ENCODE results near the gene C11orf24. TPM values are rescaled to one million over a fixed set of nuclear protein-coding genes. Genes with fewer than 3 reads are reported as not detected.
A peak's percentile ranks its signal among the peaks of the same experiment; 100 is the strongest.
"Not testable (repeated sequence)": the region's sequence is repeated elsewhere in the genome, so short reads cannot be mapped to it uniquely, and the experiment has no call there.

C11orf24 gene
- total RNA-seq, 1 experiment from 2014 or later: 26.5 TPM

GRCh38 chr11:68289456-68289855 lies 17.7 kb upstream of the C11orf24 start:
- Histone ChIP-seq H3K27me3 (no peaks in the 10 kb centered on the region), H3K4me1 (no peaks in the 10 kb centered on the region), H3K27ac (no peak overlapping the region), H3K9me3 (replicated peaks) (peaks cover 12% of the 10 kb centered on the region; the same call in 1 of the 2 replicates), H3K4me3 (no peak overlapping the region), H3K36me3 (no peaks in the 10 kb centered on the region)
- no peak for DNase-seq

DNA sequence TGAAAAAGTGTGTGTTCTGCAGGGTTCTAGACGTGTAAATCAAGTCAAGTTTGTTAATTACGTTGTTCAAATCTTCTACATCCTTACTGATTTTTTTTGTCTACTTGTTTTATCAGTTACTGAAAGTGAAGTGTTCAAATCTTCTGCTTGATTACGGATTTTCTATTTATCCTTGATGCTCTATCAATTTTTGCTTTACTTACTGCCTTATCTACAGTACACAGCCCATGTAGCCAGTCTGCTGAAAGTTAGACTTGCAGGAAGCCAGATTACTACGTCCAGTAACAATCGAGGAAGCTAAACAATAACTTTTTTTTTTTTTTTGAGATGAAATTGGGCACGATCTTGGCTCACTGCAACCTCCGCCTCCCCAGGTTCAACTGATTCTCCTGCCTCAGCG lies 15.6 kb upstream of the C11orf24 start:
- Histone ChIP-seq H3K36me3 (no peaks in the 10 kb centered on the region), H3K27ac (no peak overlapping the region), H3K9me3 (replicated peaks) (peaks cover 12% of the 10 kb centered on the region; the same call in 1 of the 2 replicates), H3K4me1 (no peaks in the 10 kb centered on the region), H3K4me3 (no peak overlapping the region), H3K27me3 (no peaks in the 10 kb centered on the region)
- DNase-seq: no peak

DNA sequence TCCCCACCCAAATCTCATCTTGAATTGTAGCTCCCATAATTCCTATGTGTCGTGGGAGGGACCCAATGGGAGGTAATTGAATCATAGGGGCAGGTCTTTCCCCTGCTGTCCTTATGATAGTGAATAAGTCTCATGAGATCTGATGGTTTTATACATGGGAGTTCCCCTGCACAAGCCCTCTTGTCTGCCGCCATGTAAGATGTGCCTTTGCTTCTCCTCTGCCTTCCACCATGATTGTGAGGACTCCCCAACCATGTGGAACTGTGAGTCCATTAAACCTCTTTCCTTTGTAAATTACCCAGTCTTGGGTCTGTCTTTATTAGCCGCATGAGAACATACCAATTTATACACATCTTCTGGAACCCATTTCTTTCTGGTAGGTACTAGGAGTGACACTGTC lies 12.8 kb upstream of the C11orf24 start:
- H3K4me3 ChIP-seq, H3K4me1 ChIP-seq, H3K27me3 ChIP-seq, H3K36me3 ChIP-seq, DNase-seq, H3K27ac ChIP-seq: not testable (repeated sequence)
- peaks cover 11% of the 10 kb centered on the region; the same call in 1 of the 2 replicates for H3K9me3 ChIP-seq (replicated peaks)

GRCh38 chr11:68282861-68283230 lies 11.1 kb upstream of the C11orf24 start:
- Histone ChIP-seq H3K4me3 (no peak overlapping the region), H3K27me3 (no peaks in the 10 kb centered on the region), H3K36me3 (no peaks in the 10 kb centered on the region), H3K27ac (no peak overlapping the region), H3K4me1 (no peaks in the 10 kb centered on the region), H3K9me3 (replicated peaks) (0 out of 2 replicates have a peak, but pooled peaks cover 4% of the 10 kb centered on the region)
- DNase-seq: no peak

DNA sequence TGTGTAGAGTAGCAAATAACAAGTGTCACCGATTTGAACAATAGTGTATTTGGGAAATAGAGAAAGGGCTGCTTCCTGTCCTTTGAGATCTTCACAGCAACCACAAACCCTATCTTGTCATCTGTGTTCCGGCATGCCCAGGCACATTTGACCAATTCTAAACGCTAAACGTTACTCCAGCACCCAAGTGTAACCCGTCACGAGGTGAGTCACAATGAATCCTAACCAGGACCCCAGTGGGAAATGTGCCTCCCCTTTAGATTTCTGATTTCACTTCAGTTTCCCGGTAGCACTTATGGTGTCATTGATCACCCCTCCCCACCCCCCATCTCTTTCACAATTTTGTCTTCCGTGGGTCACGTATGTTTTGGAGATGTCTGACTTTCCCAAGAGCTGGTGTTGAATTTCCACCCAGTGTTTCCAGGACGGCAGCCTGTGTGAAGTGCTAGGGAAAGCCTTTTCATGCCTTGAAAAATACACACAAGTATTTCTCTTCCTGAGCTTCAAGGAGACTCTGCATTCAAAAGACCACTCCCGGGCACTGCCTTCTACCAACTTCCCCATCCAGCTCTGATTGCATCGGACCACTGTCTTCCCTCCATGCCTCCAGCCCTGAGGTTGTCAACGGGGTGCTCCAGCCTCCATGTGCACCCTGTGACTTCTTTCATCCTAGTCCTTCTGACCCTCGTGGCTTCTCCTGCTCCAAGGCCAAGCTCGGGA lies 10.5 kb upstream of the C11orf24 start:
- H3K9me3 ChIP-seq (replicated peaks): 0 out of 2 replicates have a peak, but pooled peaks cover 4% of the 10 kb centered on the region
- no peaks in the 10 kb centered on the region for H3K36me3 ChIP-seq
- H3K4me1 ChIP-seq: no peaks in the 10 kb centered on the region
- DNase-seq: no peak
- H3K27ac ChIP-seq: no peak overlapping the region
- H3K27me3 ChIP-seq: no peaks in the 10 kb centered on the region
- no peak overlapping the region for H3K4me3 ChIP-seq

GRCh38 chr11:68279676-68280075 lies 7.9 kb upstream of the C11orf24 start:
- no peaks in the 10 kb centered on the region for H3K4me1 ChIP-seq
- H3K9me3 ChIP-seq (replicated peaks): 0 out of 2 replicates have a peak, but pooled peaks cover under 1% of the 10 kb centered on the region
- H3K4me3 ChIP-seq: no peak overlapping the region
- no peaks in the 10 kb centered on the region for H3K27me3 ChIP-seq
- DNase-seq: no peak
- no peak overlapping the region for H3K27ac ChIP-seq
- H3K36me3 ChIP-seq: no peaks in the 10 kb centered on the region

- Histone ChIP-seq H3K9me3 (replicated peaks) (no peaks in the 10 kb centered on the region), H3K36me3 (no peaks in the 10 kb centered on the region), H3K4me3 (no peak overlapping the region), H3K27me3 (no peaks in the 10 kb centered on the region), H3K27ac (no peak overlapping the region), H3K4me1 (no peaks in the 10 kb centered on the region)
- DNase-seq: no peak
These were observed 5.1 kb upstream of the C11orf24 start for GRCh38 chr11:68276861-68277260.

DNA sequence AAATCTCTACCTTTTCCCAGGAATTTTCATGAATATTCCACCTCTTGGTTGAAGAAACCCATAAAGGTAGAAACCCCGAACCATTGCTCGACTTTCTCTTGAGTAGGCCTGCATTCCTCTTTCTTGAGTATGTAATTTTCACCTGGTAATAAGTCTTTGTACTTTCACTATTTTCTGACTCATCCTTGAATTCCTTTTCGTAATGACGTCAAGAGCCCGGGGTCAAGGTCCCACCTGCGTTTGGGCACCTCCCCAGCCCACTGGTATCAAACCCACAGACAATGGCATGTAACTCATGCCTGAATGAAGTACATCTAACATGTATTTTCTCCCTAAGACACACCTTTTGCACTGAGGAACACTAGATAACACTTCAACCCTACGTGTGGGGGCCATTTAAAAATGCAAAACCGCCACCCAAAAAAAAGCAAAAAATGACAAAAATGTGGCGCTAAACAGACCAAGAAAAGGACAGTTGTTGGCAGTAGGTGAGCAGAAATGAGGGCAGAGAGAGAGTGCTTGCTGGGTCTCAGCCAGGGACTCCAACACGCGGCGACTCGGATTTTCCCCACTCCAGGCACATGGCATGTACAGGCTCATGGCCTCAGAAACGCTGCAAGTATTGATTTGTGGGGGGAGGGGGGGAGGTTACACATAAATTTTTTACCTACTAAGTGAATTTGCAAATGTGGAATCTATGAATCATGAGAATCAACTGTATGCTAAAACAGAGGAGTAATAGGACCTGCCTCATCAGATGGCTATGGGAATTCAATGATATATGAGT lies 4.1 kb upstream of the C11orf24 start:
- Histone ChIP-seq H3K4me3 (no peak overlapping the region), H3K27ac (no peak overlapping the region), H3K4me1 (no peaks in the 10 kb centered on the region), H3K27me3 (no peaks in the 10 kb centered on the region), H3K9me3 (replicated peaks) (no peaks in the 10 kb centered on the region), H3K36me3 (no peaks in the 10 kb centered on the region)
- DNase-seq: no peak

GRCh38 chr11:68274306-68274705 lies 2.5 kb upstream of the C11orf24 start:
- Histone ChIP-seq H3K27ac (no peak overlapping the region), H3K27me3 (no peaks in the 10 kb centered on the region), H3K4me1 (no peaks in the 10 kb centered on the region), H3K9me3 (replicated peaks) (no peaks in the 10 kb centered on the region), H3K36me3 (no peaks in the 10 kb centered on the region), H3K4me3 (no peak overlapping the region)
- DNase-seq: no peak

DNA sequence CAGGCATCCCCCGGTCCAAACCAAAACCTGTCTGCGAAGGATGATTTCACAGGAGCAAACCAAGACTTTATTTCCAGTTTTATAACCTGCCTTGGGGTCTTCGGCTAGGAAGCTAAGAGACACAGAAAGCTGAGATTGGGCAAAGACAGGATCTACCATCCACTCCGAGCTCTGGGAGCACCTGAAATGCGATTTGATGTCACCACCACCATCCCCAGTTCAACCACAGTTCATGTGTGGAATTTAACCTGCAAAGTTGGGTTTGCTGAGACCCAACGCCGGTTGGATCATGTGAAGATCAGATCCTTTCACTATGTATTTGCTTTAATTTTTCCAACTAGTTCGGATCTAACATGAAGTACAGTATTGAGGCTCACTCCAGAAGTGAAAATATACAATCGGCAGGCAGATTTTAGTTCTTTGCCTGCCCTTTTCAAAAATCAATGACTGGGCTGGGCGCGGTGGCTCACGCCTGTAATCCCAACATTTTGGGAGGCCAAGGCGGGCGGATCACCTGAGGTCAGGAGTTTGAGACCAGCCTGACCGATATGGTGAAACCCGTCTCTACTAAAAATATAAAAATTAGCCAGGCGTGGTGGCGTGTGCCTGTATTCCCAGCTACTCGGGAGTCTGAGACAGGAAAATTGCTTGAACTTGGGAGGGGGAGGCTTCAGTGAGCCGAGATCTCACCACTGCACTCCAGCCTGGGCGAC lies 1.4 kb upstream of the C11orf24 start:
- DNase-seq: no peak
- Histone ChIP-seq H3K27me3 (no peaks in the 10 kb centered on the region), H3K4me1 (no peaks in the 10 kb centered on the region), H3K27ac (no peak overlapping the region), H3K9me3 (replicated peaks) (no peaks in the 10 kb centered on the region), H3K36me3 (no peaks in the 10 kb centered on the region), H3K4me3 (no peak overlapping the region)

DNA sequence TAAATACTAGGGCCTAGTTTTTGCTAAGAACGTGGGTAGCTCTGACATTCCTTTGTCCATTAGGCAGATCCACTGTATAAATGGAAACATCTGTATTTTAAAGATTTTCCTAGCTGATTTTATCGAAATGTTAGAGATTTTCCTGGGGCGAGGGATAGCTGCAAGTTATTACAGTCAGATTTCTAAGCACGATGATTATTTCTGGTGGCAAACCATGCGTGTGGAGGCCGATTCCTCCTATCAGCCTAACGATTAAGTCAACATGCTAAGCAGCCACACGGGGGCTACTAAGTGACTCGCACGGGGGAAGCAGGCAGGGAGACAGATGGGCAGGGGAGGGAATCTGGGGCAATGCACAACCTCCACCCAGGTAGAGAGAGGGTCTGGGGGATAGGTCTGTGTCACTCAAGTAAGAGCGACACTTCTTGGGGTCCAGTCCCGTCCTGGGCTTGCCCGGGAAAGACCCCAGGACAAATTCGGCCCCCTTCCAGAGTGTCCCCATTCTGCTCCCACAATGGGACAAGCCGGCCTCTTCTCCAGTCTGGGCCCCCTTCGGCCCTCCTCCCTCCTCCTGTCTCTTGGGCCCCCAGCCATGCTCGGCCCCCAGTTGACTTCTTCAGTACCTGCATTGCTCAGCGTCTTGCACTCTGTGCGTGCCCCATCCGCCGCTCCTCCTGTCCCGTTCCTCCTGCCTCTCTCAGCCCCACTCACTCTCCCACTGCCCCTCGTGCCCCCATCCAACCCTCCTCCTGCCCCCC lies 571 bp downstream of the C11orf24 start:
- Histone ChIP-seq H3K9me3 (replicated peaks) (no peaks in the 10 kb centered on the region), H3K27me3 (no peaks in the 10 kb centered on the region)
- peak; percentile 76 to 80 for DNase-seq

DNA sequence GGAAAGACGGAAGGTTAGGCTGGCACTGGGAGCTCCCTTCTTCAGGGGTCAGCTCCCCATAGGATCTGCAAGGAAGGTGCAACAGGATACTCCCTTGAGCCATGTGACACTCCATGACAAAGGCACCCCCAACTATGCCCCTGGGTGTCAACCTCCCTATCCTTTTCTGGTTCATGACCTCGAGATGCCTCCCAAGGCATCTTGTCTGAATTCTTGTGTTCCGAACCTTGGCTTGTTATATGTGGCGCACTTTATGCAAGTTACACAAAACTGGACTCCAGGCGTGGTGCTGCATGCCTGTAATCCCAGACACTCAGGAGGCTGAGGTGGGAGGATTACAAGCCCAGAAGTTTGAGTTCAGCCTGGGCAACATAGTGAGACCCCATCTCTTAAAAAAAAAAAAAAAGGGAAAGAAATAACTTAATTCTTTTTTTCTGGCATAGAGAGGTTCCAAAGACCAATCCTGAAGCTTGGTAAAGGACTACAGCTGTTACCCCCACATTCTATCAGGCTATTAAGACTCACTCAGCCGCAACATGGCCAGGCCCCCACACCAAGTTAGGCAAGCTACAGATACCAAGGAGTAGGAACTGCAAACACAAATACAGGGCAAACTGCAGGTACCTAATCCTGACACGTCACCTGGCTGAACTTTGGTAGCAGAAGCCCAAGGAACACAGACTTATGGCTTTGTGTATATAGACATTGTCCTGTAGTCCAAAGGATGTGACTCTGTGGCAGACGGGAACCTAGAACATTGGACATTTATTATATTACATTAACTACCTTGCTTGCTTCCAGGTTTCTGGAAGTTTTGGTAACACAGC lies 1.4 kb downstream of the C11orf24 start:
- Histone ChIP-seq H3K9me3 (replicated peaks) (no peaks in the 10 kb centered on the region), H3K4me3 (peak overlapping the region; percentile 69), H3K27ac (peak overlapping the region; percentile 57; the same call in 1 of the 2 replicates), H3K27me3 (no peaks in the 10 kb centered on the region), H3K36me3 (peaks cover 15% of the 10 kb centered on the region), H3K4me1 (no peaks in the 10 kb centered on the region)
- no peak for DNase-seq

More for the DNA sequence above, 571 bp downstream of the C11orf24 start:
- Histone ChIP-seq H3K27ac (peak overlapping the region; percentile 57), H3K36me3 (peaks cover 9% of the 10 kb centered on the region; the same call in 1 of the 2 replicates), H3K4me1 (no peaks in the 10 kb centered on the region), H3K4me3 (peak overlapping the region; percentile 69)

DNA sequence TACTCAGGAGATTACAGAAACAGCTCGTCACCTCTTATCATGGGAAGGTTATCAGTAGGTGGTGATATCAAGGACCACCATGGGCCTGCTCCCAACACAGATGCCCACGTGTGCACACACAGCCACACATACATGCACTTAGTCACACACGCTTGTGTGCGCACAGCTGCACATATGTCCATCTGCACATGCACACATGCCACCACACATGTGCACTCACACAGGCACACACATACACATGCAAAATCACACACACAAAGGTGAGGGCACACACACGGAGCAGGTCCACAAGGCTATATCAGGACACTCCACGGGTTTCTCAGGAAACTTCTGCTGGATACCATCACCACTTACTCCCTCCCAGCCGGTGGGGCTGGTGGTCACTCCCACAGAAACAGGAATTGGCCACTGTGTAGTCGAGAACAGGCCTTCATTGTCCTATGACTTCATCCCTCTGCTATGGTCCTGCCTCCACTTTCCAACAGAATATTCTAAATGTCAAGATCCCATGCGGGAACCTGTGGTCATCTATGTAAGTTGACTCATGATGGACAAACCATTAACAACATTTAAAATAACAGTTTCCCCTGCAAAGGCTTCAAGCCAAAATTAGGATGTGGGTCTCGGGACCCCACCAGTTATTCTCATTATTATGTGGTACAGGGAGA lies 2.2 kb downstream of the C11orf24 start:
- Histone ChIP-seq H3K27me3 (no peaks in the 10 kb centered on the region), H3K36me3 (peaks cover 16% of the 10 kb centered on the region), H3K4me1 (no peaks in the 10 kb centered on the region), H3K27ac (no peak overlapping the region), H3K9me3 (replicated peaks) (no peaks in the 10 kb centered on the region), H3K4me3 (no peak overlapping the region)
- no peak for DNase-seq
